ENCODE measurements around the gene FKBP6.
"Not testable (repeated sequence)": the region's sequence is repeated elsewhere in the genome, so short reads cannot be mapped to it uniquely, and the experiment has no call there.

Gene FKBP6, protein sequence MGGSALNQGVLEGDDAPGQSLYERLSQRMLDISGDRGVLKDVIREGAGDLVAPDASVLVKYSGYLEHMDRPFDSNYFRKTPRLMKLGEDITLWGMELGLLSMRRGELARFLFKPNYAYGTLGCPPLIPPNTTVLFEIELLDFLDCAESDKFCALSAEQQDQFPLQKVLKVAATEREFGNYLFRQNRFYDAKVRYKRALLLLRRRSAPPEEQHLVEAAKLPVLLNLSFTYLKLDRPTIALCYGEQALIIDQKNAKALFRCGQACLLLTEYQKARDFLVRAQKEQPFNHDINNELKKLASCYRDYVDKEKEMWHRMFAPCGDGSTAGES

DNA sequence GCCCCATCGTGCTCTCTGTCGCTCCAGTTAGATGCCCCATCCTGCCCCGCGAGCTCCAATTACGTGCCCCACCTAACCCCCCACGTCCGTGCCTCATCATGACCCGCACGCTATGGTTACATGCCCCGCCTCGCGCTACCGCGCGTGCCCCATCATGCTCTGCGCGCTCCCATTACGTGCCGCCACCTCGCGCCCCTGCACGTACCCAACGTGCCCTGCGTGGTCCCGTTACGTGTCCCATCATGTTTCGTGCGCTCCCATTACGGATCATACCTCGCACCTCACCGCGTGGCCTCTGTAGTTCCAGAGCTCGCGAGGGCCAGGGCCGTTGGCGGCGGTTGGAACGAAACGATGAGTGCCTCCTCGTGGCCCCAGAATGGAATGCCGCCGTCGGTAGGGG lies at the start of gene FKBP6, which contains the start of gene TRIM50:
Gene FKBP6, plus strand, starts transcription at position 240 of the 400 bp plus-strand sequence. CDS start 268 bp downstream, outside the sequence.
Gene TRIM50, minus strand, starts transcription at position 161 of the 400 bp plus-strand sequence. CDS start 3,295 bp downstream, outside the sequence.
- not testable (repeated sequence) for DNase-seq

DNA sequence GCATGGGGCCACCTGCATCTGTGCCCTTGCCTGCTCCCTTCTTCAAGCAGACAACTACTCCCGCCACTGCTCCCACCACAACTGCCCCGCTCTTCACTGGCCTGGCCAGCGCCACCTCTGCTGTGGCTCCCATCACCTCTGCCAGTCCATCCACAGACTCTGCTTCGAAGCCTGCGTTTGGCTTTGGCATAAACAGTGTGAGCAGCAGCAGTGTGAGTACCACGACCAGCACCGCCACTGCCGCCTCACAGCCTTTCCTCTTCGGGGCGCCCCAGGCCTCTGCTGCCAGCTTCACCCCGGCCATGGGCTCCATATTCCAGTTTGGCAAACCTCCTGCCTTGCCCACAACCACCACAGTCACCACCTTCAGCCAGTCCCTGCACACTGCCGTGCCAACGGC lies 30.7 kb upstream of the FKBP6 start:
- not testable (repeated sequence) for DNase-seq

DNA sequence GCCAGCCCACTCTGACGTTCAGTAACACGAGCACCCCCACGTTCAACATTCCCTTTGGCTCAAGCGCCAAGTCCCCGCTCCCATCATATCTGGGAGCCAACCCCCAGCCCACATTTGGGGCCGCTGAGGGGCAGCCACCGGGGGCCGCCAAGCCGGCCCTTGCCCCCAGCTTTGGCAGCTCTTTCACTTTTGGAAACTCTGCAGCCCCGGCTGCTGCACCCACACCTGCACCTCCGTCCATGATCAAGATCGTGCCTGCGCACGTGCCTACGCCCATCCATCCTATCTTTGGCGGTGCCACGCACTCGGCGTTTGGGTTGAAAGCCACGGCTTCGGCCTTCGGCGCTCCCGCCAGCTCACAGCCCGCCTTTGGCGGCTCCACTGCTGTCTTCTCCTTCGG lies 30.3 kb upstream of the FKBP6 start:
- DNase-seq: not testable (repeated sequence)

DNA sequence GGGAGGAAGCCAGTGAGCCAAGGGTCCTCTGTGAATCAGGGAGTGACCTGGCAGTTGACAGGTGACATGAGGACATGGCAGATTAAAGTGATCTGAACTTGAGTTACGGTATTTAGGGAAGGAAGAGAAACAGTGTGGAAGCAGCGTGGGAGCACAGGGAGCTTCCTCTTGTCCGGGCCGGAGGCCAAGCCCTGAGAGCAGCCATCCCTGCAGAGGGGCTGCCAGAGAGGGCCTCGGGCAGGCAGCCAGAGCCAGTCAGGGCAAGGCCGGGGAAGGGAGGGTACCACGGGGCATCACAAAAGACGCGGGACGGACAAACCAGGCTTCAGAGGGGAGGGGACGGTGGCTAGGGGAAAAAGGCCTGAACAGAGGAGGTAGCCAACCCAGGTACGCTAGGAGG lies 28.1 kb upstream of the FKBP6 start:
- DNase-seq: not testable (repeated sequence)

DNA sequence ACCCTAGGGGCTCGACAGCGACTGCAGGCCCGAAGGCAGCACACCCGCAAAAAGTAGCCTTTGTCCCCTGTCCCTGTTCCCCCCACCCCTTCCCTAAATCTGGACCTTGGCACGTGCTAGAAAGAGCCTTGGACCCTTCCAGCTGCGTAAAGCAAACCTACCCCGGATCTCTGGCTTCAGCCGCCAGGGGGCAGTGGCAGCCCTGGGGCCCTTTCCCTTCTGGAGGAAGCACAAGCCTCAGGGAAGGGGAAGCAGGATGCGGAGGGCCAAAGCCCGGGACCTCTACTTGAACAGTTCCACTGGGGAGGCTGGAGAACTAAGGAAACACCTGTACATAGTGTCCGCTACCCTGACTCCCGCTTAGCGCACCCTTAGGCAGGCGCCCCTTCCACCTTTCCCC lies 26.9 kb upstream of the FKBP6 start:
- DNase-seq: not testable (repeated sequence)

DNA sequence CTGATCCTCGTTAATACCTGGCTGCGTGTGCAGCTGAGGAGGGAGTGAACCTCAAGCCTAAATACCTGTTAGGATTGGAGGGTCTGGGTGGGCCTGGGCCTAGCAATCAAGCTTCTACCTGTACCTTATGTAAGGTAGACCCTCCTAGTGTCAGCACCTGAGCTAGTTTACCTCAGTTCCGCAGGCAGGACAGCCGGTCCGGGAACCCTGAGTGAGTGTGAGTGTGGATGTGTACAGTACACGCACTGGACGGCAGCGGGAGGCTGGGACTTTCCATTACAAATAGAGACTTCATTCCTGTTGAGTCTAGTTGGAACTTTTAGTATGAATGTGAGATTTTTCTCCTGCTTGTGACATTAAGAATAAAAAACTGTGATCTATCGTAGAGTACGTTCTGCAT lies 25.1 kb upstream of the FKBP6 start:
- not testable (repeated sequence) for DNase-seq

DNA sequence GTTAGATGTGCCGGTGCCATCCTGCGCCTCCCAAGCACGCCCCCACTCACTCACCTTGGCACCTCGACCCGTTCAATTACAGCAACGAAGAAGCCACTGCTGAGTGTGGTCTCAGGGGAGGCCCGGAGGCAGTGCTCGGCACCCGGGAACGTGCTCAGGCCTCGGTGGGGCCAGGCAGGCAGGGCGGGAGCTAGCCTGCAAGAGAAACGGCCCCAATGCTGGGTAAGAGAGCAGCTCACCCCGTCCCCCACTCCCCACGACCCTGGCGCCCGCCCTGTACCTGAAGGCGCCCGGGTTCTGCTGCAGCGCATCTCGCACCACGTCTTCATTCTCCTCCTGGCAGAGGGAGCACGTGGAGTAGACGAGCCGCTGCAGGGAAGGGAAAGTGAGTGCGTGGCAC lies 24.4 kb upstream of the FKBP6 start:
- DNase-seq: no peak

DNA sequence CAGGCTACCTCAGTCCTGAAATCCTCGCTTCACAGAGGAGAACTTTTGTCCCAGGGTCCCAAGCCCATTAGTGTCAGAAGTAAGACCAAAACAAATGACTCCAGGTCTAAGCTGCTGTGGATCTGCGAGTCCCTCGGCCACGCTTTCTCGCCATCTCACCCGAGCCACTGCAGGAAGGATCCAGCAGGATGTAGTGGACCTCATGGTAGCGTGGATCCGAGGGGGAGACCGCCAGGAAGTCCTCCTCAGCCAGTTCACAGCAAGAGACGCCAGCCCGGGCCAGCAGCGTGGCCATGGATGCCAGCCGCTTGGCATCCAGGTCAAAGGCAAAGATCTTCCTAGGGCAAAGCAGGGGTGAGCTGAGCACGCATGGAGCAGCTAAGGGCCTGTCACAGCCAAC lies 23.9 kb upstream of the FKBP6 start:
- DNase-seq: no peak

DNA sequence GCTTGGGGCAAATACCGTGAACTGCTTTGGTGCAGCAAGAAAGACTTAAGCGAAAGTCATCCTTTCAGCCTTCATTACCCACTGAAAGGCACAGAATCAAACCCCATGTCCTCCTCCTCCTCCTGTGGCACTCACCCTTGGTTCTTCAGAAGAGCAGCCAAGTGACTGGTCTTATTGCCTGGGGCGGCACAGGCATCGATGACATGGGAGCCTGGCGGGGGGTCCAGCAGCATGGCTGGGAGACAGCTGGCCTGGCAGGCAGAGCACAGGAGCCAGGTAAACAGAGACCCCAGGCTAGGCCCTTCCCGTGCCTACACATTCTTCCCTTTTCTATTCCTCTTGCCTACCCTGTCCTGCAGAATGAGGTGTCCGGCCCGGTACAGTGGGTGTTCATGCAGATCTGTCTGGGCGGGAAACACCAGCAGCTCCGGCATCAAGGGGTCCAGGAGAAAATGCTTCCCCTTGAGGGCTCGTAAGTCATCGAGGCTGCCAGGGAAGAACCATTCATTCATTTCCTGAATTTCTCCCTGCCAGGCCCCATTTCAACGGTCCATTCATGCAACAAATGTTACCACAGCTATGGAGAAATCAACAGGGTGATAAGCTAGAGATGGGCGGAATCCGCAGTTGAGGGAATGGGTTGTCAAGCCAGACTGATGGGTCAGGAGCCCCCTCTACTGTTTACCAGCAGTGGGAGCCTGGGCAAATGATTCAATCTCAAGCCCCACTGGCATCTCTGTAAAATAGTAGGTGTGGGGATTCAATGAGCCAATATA lies 23.2 kb upstream of the FKBP6 start:
- peak; percentile 40 for DNase-seq

DNA sequence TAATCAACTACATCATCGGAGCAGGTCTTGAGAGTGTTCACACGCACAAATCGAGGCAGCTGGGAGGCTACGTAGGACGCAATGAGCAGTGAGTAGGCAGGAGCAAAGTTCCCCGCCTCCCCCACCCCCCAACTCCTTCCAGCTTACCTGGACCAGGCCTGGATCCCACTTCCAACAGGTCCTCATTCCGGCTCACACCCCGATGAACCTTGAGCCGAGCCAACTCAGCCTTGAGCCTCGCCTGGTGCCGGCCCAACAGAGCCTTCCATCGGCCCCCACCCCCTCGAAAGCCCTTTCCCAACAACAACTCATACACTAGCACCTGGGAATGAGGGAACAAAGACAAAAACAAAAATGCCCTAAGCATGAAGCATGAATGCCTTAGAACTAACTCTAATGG lies 20.5 kb upstream of the FKBP6 start:
- peak; percentile 29 for DNase-seq

DNA sequence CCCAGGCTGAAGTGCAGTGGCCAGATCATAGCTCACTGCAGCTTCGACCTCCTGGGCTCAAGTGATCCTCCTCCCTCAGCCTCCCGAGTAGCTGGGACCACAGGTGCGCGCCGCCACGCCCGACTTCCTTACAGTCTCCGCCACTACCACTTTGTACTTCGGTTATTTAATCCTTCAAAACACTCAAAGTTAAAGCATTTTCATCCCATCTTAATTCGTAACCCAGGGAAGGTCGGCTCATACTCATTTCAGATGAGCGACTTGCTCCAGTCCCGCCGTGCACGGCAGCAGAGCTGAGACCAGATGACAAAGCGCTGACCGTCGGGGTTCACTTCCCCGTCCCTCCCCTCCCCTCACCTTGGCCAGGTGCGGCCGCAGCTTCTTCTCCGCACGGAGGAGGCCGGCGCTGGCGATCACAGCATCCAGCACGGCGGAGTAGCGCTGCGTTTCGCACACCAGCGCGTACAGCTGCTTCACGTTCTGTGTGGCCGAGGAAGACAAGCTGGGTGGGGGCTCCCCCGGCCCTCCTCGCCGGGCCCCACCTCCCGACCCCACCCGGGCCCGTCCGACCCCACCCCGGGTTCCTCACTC lies 19.8 kb upstream of the FKBP6 start:
- peak; percentile 56 for DNase-seq

DNA sequence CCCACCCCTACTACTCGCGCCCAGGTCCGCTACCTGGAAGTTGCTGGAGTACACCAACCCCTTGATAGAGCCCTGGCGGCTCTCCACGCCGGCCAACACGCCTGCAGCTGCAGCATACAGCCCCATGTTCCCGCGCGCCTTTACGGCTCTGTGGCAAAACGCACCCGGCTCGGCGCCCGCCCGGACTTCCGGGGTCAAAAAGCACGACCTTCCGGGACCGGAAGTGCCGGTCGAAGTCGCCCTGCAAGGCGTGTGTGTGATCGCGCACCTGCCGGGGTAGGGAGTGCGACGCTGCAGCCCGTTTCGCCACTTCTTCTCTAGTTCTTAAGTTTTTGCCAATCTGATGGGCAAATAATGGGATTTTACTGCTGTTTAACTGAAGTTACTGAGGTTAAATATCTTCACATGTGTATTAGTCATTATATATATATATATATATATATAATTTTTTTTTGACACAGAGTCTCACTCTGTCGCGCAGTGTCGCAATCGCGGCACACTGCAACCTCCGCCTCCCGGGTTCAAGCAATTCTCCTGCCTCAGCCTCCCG lies 19.2 kb upstream of the FKBP6 start, which contains the start of gene NSUN5:
Gene NSUN5, minus strand, starts transcription at position 162 of the 550 bp plus-strand sequence. Its CDS starts 36 bp downstream, at position 126.
- DNase-seq: peak; percentile 95

DNA sequence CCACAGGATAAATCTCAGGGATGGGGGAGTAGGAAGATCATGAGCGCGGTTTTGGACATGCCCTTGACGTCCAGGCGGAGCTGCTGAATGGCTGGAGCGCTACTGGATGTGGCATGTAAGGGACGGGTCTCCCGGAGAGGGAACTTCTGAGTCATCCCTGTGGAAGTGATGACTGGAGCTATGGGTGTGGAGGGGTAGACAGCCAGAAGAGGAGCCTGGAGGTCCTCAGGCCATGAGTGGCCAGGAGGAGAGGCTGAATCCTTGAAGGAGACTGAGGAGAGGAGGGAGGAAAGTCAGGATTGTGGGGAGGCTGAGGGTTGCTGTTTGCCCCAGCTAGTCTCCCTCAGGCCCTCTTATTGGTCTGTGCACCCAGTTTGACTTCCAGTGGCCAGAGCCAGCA lies 16.5 kb upstream of the FKBP6 start:
- not testable (repeated sequence) for DNase-seq

DNA sequence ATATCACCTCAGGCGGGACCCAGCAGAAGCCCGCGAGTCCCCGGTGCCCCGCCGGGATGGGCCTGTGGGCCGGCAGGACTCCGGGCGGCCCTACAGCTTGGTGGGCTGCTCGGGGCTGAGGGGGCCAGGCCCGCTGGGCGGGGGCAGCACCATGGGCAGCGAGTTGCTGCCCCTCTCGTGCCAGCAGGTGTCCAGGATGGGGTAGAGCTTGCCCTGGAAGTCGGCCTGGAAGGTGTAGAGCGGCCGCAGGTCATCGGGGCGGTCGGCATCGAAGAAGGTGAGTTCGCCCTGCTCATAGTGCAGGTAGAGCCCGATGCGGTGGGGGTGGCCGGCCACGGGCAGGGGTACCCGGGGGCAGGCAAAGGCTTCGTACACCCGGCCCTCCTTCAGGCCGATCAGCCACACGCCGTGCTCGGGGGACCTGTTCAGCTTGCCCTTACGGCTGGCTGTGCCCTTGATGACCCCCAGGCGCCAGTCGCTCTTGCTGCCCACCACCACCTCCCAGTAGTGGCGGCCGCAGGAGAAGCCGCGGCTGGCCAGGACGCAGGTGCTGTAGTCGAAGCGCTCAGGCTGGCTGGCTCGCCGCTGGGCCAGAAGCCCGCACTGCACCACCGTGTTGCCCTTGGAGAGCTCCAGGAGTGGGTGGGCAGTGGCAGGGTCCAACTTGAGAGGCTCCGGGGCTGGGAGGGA lies 15.0 kb upstream of the FKBP6 start:
- DNase-seq: no peak

DNA sequence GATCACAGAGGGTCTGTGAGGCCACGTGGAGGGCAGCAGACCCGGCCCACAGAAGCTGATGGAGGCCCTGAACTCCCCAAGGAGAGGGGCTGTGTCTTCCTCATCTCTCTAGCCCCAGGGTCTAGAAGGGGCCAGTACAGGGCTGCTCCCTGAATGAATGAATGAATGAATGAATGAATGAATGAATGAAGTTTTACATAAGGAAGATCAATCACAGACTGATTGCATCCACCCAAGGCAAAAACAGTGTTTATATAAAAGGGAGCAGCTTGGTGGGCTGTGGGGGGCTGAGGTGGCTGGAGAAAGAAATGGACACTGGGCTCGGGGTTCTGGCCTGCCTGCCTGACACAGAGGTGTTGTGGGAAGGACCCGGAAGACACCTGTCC lies 14.4 kb upstream of the FKBP6 start:
- no peak for DNase-seq

DNA sequence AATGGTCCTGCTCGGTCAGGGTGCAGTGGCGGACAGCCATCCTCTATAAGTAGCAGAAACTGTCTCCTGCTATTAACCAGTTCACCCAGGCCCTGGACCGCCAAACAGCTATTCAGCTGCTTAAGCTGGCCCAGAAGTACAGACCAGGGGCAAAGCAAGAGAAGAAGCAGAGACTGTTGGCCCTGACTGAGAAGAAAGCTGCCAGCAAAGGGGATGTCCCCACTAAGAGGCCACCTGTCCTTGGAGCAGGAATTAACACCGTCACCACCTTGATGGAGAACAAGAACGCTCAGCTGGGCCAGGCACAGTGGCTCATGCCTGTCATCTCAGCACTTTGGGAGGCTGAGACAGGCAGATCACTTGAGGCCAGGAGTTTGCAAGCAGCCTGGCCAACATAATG lies 13.7 kb upstream of the FKBP6 start:
- DNase-seq: no peak

DNA sequence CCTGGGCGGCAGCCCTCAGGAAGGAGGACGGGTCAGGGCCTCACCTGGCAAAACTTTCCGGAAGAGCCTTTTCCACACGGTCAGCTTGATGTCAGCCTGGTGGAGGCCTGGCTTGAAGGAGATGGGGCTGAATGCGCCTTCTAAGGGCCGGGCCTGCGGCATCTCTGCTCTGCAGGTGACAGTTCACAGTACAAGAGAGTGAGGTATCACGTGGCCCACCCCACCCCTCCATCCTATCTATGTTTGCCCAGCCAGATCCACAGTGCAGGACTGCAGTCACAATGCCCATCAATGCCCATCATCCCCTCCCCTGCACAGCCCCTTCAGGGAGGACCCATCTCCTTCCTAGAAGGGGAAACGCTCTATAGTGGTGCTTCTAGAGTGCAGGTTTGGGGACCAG lies 11.4 kb upstream of the FKBP6 start:
- DNase-seq: no peak

DNA sequence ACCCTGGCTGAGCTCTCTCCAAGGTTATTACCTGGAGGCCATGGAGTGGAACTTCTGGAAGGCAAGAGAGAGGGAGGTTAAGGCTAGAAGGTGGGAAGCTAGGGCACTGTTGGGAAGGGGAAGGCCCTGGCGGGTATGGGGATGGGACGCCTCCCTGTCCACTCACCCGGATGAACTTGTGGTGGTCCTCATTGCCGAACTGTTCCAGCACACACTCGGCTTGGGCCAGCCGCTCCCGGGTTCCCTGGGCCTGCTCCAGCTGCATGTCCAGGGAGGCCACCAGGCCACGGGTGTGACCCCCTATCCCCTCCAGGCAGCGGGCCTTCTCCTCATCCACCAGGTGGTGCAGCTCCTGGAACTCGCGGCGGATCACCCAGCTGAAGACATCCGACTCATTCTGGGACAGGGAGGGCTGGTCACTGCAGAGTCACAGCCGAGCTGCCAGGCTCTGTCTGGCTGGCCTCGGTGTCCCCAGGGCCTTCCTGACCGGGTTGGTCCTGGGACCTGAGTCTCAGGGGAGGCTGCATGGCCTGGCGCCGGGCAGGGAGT lies 9.2 kb upstream of the FKBP6 start:
- DNase-seq: not testable (repeated sequence)

DNA sequence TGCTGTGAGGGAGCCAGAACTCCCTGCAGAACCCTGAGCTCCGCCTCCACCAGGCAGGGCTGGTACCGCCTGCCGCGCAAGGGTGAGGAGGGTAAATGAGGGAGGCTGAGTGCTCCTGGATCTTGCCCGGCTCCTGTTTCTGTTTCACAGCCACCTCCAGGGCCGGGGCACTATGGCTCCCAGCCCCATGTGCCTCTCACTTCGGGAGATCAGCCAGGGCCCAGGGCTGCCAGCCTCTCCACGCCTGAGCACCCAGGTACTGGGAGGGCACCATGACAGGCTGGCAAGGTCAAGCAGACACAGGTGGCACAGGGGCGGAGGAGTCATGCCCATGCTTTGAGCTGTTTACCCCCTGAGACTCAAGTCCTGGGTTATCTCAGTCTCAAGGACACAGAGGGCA lies 8.4 kb upstream of the FKBP6 start:
- not testable (repeated sequence) for DNase-seq

DNA sequence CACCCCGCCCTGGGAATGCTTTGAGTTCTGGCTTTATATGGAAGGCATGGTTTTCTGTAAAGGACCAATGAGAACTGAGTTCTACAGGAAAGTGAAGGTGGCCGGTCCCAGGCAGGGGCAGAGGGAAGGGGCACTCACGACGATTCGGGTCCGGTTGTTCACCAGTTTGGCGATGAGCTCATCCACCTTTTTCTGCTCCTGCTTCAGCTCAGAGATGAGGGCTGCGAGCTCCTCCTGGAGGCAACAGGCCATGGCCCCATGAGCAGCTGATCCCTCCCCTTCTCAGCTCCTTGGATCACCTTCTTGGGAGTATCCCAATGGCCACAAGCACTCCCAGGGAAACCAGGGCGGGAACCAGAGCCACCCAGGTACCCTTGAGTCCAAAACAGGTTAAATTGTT lies 8.0 kb upstream of the FKBP6 start:
- DNase-seq: not testable (repeated sequence)

DNA sequence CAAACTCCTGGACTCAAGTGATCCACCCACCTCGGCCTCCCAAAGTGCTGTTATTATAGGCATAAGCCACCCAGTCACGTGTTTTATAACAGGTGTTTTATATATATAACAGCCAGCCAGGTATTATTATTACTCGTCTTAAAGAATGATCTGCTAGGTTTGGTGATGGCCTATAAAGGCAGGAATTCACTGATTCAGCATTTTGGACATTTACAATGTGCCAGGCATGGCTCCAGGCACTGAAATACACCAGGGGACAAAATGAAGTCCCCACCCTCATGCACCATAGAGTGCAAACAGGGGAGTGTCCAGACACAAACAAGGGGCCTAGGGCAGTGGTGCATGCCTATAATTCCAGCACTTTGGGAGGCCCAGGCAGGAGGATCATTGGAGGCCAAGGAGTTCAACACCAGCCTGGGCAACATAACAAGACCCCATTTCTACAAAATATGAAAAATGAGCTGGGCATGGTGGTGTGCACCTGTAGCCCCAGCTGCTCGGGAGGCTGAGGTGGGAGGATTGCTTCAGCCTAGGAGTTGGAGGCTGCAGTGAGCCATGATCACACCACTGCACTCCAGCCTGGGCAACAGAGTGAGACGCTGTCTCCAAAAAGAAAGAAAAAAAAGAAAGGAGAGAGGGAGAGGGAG lies 4.4 kb upstream of the FKBP6 start:
- DNase-seq: not testable (repeated sequence)
